IPS-20b (cell line): Measurements from ENCODE around the gene EXOC4.
A peak's percentile ranks its signal among the peaks of the same experiment; 100 is the strongest.

Experiments
- H3K27ac ChIP-seq: one replicate; pipeline ENCODE4 v1.5.1; 2013; ENCODE audit warnings: low read length
- H3K27me3 ChIP-seq: 2 replicates; pipeline ENCODE4 v1.6.1; 2013; ENCODE audit warnings: mild to moderate bottlenecking, low read length, inconsistent platforms; ENCODE audit not compliant: insufficient read depth
- H3K36me3 ChIP-seq: 2 replicates; pipeline ENCODE4 v1.6.1; 2013; ENCODE audit warnings: low read depth, mild to moderate bottlenecking, inconsistent platforms, low read length, moderate library complexity; ENCODE audit not compliant: insufficient read depth
- H3K4me1 ChIP-seq: 2 replicates; pipeline ENCODE4 v1.6.1; 2013; ENCODE audit warnings: mild to moderate bottlenecking, control low read depth, inconsistent platforms, low read length, moderate library complexity; ENCODE audit not compliant: insufficient read depth
- H3K4me3 ChIP-seq: 2 replicates; pipeline ENCODE4 v1.5.1; 2013; ENCODE audit warnings: mild to moderate bottlenecking, low read length, inconsistent platforms
- H3K9ac ChIP-seq: 2 replicates; pipeline ENCODE4 v1.6.1; 2013; ENCODE audit warnings: low read depth, mild to moderate bottlenecking, inconsistent platforms, low read length, moderate library complexity
- H3K9me3 ChIP-seq: 2 replicates; pipeline ENCODE4 v1.6.1; 2013; ENCODE audit warnings: mild to moderate bottlenecking, low read depth, low read length, inconsistent platforms; ENCODE audit not compliant: insufficient read depth

EXOC4 gene

GRCh38 chr7:134085311-134085710 is 832.4 kb downstream of the EXOC4 start:
- no peaks in the 10 kb centered on the region for H3K27me3 ChIP-seq
- H3K4me3 ChIP-seq = no peak overlapping the region
- no peaks in the 10 kb centered on the region for H3K36me3 ChIP-seq
- H3K9me3 ChIP-seq = peaks cover 37% of the 10 kb centered on the region
- no peaks in the 10 kb centered on the region for H3K4me1 ChIP-seq
- no peak overlapping the region for H3K27ac ChIP-seq
- H3K9ac ChIP-seq = no peak overlapping the region

- Histone ChIP-seq H3K9ac (no peak overlapping the region), H3K4me1 (no peaks in the 10 kb centered on the region), H3K9me3 (peaks cover 55% of the 10 kb centered on the region)
Measured at GRCh38 chr7:134086998-134087735, 834.3 kb downstream of the EXOC4 start.

GRCh38 chr7:134088199-134088598 is 835.3 kb downstream of the EXOC4 start:
- Histone ChIP-seq H3K27me3 (no peaks in the 10 kb centered on the region), H3K9ac (no peak overlapping the region)

More at GRCh38 chr7:134086998-134087735, 834.3 kb downstream of the EXOC4 start:
- no peaks in the 10 kb centered on the region for H3K27me3 ChIP-seq
- no peaks in the 10 kb centered on the region for H3K36me3 ChIP-seq
- H3K4me3 ChIP-seq = no peak overlapping the region
- no peak overlapping the region for H3K27ac ChIP-seq

GRCh38 chr7:134089446-134089845 is 836.6 kb downstream of the EXOC4 start:
- Histone ChIP-seq H3K9me3 (peaks cover 67% of the 10 kb centered on the region), H3K9ac (no peak overlapping the region), H3K27ac (no peak overlapping the region)

More at GRCh38 chr7:134088199-134088598, 835.3 kb downstream of the EXOC4 start:
- Histone ChIP-seq H3K27ac (no peak overlapping the region), H3K36me3 (no peaks in the 10 kb centered on the region), H3K4me1 (no peaks in the 10 kb centered on the region), H3K9me3 (peaks cover 61% of the 10 kb centered on the region), H3K4me3 (no peak overlapping the region; the same call in 1 of the 2 replicates)

GRCh38 chr7:134098072-134098471 is 845.2 kb downstream of the EXOC4 start:
- Histone ChIP-seq H3K36me3 (no peaks in the 10 kb centered on the region), H3K9me3 (peaks cover 19% of the 10 kb centered on the region; the same call in 1 of the 2 replicates), H3K27me3 (no peaks in the 10 kb centered on the region), H3K4me3 (no peak overlapping the region), H3K9ac (no peak overlapping the region), H3K4me1 (no peaks in the 10 kb centered on the region), H3K27ac (no peak overlapping the region)

More at GRCh38 chr7:134089446-134089845, 836.6 kb downstream of the EXOC4 start:
- H3K36me3 ChIP-seq = no peaks in the 10 kb centered on the region
- H3K4me3 ChIP-seq = no peak overlapping the region
- no peaks in the 10 kb centered on the region for H3K27me3 ChIP-seq
- no peaks in the 10 kb centered on the region for H3K4me1 ChIP-seq

- no peaks in the 10 kb centered on the region for H3K27me3 ChIP-seq
- H3K9ac ChIP-seq = no peak overlapping the region
- no peaks in the 10 kb centered on the region for H3K4me1 ChIP-seq
- H3K4me3 ChIP-seq = no peak overlapping the region
- H3K36me3 ChIP-seq = no peaks in the 10 kb centered on the region
- no peak overlapping the region for H3K27ac ChIP-seq
- no peaks in the 10 kb centered on the region; the same call in 1 of the 2 replicates for H3K9me3 ChIP-seq
Measured at GRCh38 chr7:134101716-134102115, 848.8 kb downstream of the EXOC4 start.

GRCh38 chr7:134104166-134104565 is 851.3 kb downstream of the EXOC4 start:
- H3K9ac ChIP-seq = no peak overlapping the region
- no peaks in the 10 kb centered on the region for H3K36me3 ChIP-seq
- H3K27ac ChIP-seq = no peak overlapping the region
- no peak overlapping the region for H3K4me3 ChIP-seq
- no peaks in the 10 kb centered on the region; the same call in 1 of the 2 replicates for H3K9me3 ChIP-seq
- no peaks in the 10 kb centered on the region for H3K4me1 ChIP-seq
- no peaks in the 10 kb centered on the region for H3K27me3 ChIP-seq

- no peaks in the 10 kb centered on the region for H3K9me3 ChIP-seq
- H3K4me1 ChIP-seq = no peaks in the 10 kb centered on the region
- H3K27me3 ChIP-seq = no peaks in the 10 kb centered on the region
- H3K9ac ChIP-seq = no peak overlapping the region
- H3K4me3 ChIP-seq = no peak overlapping the region
- H3K36me3 ChIP-seq = no peaks in the 10 kb centered on the region
- H3K27ac ChIP-seq = no peak overlapping the region
Measured at GRCh38 chr7:134105841-134106240, 853.0 kb downstream of the EXOC4 start.

- Histone ChIP-seq H3K27ac (no peak overlapping the region), H3K4me1 (no peaks in the 10 kb centered on the region; the same call in 1 of the 2 replicates), H3K9me3 (no peaks in the 10 kb centered on the region), H3K27me3 (no peaks in the 10 kb centered on the region), H3K4me3 (no peak overlapping the region), H3K36me3 (no peaks in the 10 kb centered on the region), H3K9ac (no peak overlapping the region)
Measured at GRCh38 chr7:134108802-134109201, 855.9 kb downstream of the EXOC4 start.

GRCh38 chr7:134113655-134114054 is 860.8 kb downstream of the EXOC4 start:
- no peaks in the 10 kb centered on the region for H3K9me3 ChIP-seq
- no peak overlapping the region for H3K9ac ChIP-seq
- H3K36me3 ChIP-seq = no peaks in the 10 kb centered on the region
- H3K4me3 ChIP-seq = peak overlapping the region; percentile 21; the same call in 1 of the 2 replicates
- H3K27me3 ChIP-seq = no peaks in the 10 kb centered on the region
- H3K4me1 ChIP-seq = peaks cover 4% of the 10 kb centered on the region; the same call in 1 of the 2 replicates
- no peak overlapping the region for H3K27ac ChIP-seq

- Histone ChIP-seq H3K27ac (no peak overlapping the region), H3K4me1 (peaks cover 4% of the 10 kb centered on the region; the same call in 1 of the 2 replicates), H3K36me3 (no peaks in the 10 kb centered on the region), H3K27me3 (no peaks in the 10 kb centered on the region), H3K9ac (no peak overlapping the region), H3K9me3 (no peaks in the 10 kb centered on the region), H3K4me3 (no peak overlapping the region)
Measured at GRCh38 chr7:134114992-134115391, 862.1 kb downstream of the EXOC4 start.
